Endometrium (tissue), 2 donors: Measurements from ENCODE around the gene TIGD2.

ENCODE experiments used
- FAIRE-seq: peaks from 2 replicates; lab custom pipeline; 2012; peaks lifted over from hg19 to GRCh38; lab: Jason Lieb, UNC
- donor health status: control.
- donor health status: control.

The TIGD2 gene

GRCh38 chr4:89110986-89111832, at the start of gene TIGD2:
Gene TIGD2 (plus strand): TSS chr4:89111533. CDS start chr4:89112975, 1,442 bp downstream.
- no peak for FAIRE-seq

GRCh38 chr4:89064848-89065247, 46.5 kb upstream of the TIGD2 start:
- no peak for FAIRE-seq

- FAIRE-seq, result no peak
Measured at GRCh38 chr4:89067417-89067816, 43.9 kb upstream of the TIGD2 start.

- FAIRE-seq, result no peak
Measured at GRCh38 chr4:89069481-89069880, 41.9 kb upstream of the TIGD2 start.

GRCh38 chr4:89070041-89070440, 41.3 kb upstream of the TIGD2 start:
- FAIRE-seq, result no peak

GRCh38 chr4:89071311-89071710, 40.0 kb upstream of the TIGD2 start:
- no peak for FAIRE-seq

GRCh38 chr4:89072921-89073320, 38.4 kb upstream of the TIGD2 start:
- no peak for FAIRE-seq

GRCh38 chr4:89077761-89078160, 33.6 kb upstream of the TIGD2 start:
- FAIRE-seq, result no peak

- no peak for FAIRE-seq
Measured at GRCh38 chr4:89078300-89078699, 33.0 kb upstream of the TIGD2 start.

- FAIRE-seq, result no peak
Measured at GRCh38 chr4:89099034-89099433, 12.3 kb upstream of the TIGD2 start.

GRCh38 chr4:89099471-89099870, 11.9 kb upstream of the TIGD2 start:
- no peak for FAIRE-seq

- no peak for FAIRE-seq
Measured at GRCh38 chr4:89100853-89101252, 10.5 kb upstream of the TIGD2 start.

- no peak for FAIRE-seq
Measured at GRCh38 chr4:89101256-89102161, 9.8 kb upstream of the TIGD2 start.

- FAIRE-seq, result no peak
Measured at GRCh38 chr4:89105726-89106125, 5.6 kb upstream of the TIGD2 start.

GRCh38 chr4:89108091-89108490, 3.2 kb upstream of the TIGD2 start:
- FAIRE-seq, result no peak

- FAIRE-seq, result no peak
Measured at GRCh38 chr4:89109841-89110540, 1.3 kb upstream of the TIGD2 start.

- FAIRE-seq, result no peak
Measured at GRCh38 chr4:89110541-89110985, 770 bp upstream of the TIGD2 start.

GRCh38 chr4:89111833-89112563, 665 bp downstream of the TIGD2 start:
- FAIRE-seq, result no peak

- no peak for FAIRE-seq
Measured at GRCh38 chr4:89113415-89113814, 2.1 kb downstream of the TIGD2 start.

GRCh38 chr4:89114100-89114499, 2.8 kb downstream of the TIGD2 start:
- no peak for FAIRE-seq

- no peak for FAIRE-seq
Measured at GRCh38 chr4:89117115-89117514, 5.8 kb downstream of the TIGD2 start.

- peak; percentile 18 for FAIRE-seq
Measured at GRCh38 chr4:89119166-89119565, 7.8 kb downstream of the TIGD2 start.
